Heart left ventricle (tissue), 13 donors: Measurements from ENCODE around the gene ANO2.

Experiments used
- CTCF ChIP-seq, 12 donors: fragments of 200-600 bp; sonication (generic) in 4 of 12; IDR thresholded peaks; one replicate each; pipeline versions ENCODE4 v1.5.0 to v1.8.0; 2018 to 2022; ENCODE audit warnings: antibody characterized with exemption in 12 of 12, mild to moderate bottlenecking in 5 of 12
- POLR2A ChIP-seq, 2 donors: fragments of 450-650 bp; IDR thresholded peaks; one replicate each; pipeline ENCODE4 v1.6.1; 2017; ENCODE audit warnings: antibody characterized with exemption in 2 of 2, mild to moderate bottlenecking in 2 of 2, moderate library complexity in 2 of 2
- donor health status: ischemic (EF 13 %, LVEDD 7.1; RV severe dilation, severe dysfunction).
- donor health status: DM: no; HTN: yes; CAD: no.
- donor health status: DM: no; HTN: no; CAD: no.
- donor health status: ischemic (EF 25% LVEDD 6.9; RV normal size, moderate dysfunction).
- donor health status: ischemic (EF 25% LVEDD 5.7; RV mildly dilated, moderate dysfunction).
- donor health status: ischemic (EF 35%, LVEDD 5.7; RV mildly dilated, moderate dysfunction).
- donor health status: nonischemic (EF 11% LVEDD 7.7; RV severe dilation, severe dysfunction).
- donor health status: DM: yes; HTN: yes; CAD: no.
- donor health status: PGD.
- donor health status: ischemic (EF 29% LVEDD 5.4; RV normal size, mild dysfunction).
- donor health status: nonischemic (EF 23%, LVEDD 6.1; RV moderate dilation, normal function).

GRCh38 chr12:5534426-5535199 is 410.4 kb downstream of the ANO2 start:
- TF ChIP-seq CTCF (IDR thresholded peaks at IDR 0.05) (no peak), POLR2A (IDR thresholded peaks at IDR 0.05) (no peak)
